HUES6 (cell line): ENCODE data around the gene PPL.
A peak's percentile ranks its signal among the peaks of the same experiment; 100 is the strongest.
"Not testable (repeated sequence)": the region's sequence is repeated elsewhere in the genome, so short reads cannot be mapped to it uniquely, and the experiment has no call there.

Source experiments
- H3K27ac ChIP-seq: 2 replicates; pipeline ENCODE4 v1.7.0; 2013; ENCODE audit warnings: low read depth, mild to moderate bottlenecking, low read length, inconsistent platforms
- H3K27me3 ChIP-seq: 2 replicates; pipeline ENCODE4 v1.6.1; 2013; ENCODE audit warnings: low read length; ENCODE audit not compliant: control insufficient read depth, insufficient read depth
- H3K36me3 ChIP-seq: 2 replicates; pipeline ENCODE4 v1.6.1; 2013; ENCODE audit warnings: low read length; ENCODE audit not compliant: control insufficient read depth, insufficient read depth
- H3K4me1 ChIP-seq: 2 replicates; pipeline ENCODE4 v1.6.1; 2013; ENCODE audit warnings: low read length; ENCODE audit not compliant: control insufficient read depth, insufficient read depth
- H3K4me3 ChIP-seq: 2 replicates; pipeline ENCODE4 v1.5.1; 2013; ENCODE audit warnings: low read depth, low read length
- H3K9ac ChIP-seq: one replicate; pipeline ENCODE4 v1.6.1; 2013; ENCODE audit warnings: mild to moderate bottlenecking, low read length
- H3K9me3 ChIP-seq: 2 replicates; pipeline ENCODE4 v1.6.1; 2013; ENCODE audit warnings: low read depth, low read length; ENCODE audit not compliant: control insufficient read depth, insufficient read depth

The PPL gene

GRCh38 chr16:4933433-4933832 lies 3.5 kb downstream of the PPL start:
- H3K9ac ChIP-seq: no peak overlapping the region
- H3K36me3 ChIP-seq: 0 out of 2 replicates have a peak, but pooled peaks cover 2% of the 10 kb centered on the region
- peaks cover 14% of the 10 kb centered on the region; the same call in 1 of the 2 replicates for H3K27me3 ChIP-seq
- no peak overlapping the region for H3K27ac ChIP-seq
- H3K9me3 ChIP-seq: no peaks in the 10 kb centered on the region
- H3K4me3 ChIP-seq: no peak overlapping the region
- H3K4me1 ChIP-seq: peaks cover 16% of the 10 kb centered on the region

GRCh38 chr16:4931381-4931780 lies 5.6 kb downstream of the PPL start:
- no peak overlapping the region for H3K9ac ChIP-seq
- H3K4me1 ChIP-seq: peaks cover 10% of the 10 kb centered on the region; the same call in 1 of the 2 replicates
- no peak overlapping the region for H3K4me3 ChIP-seq
- H3K27me3 ChIP-seq: peaks cover 5% of the 10 kb centered on the region; the same call in 1 of the 2 replicates
- peaks cover 11% of the 10 kb centered on the region for H3K36me3 ChIP-seq
- no peak overlapping the region for H3K27ac ChIP-seq
- H3K9me3 ChIP-seq: peaks cover 14% of the 10 kb centered on the region

- H3K9ac ChIP-seq, H3K4me3 ChIP-seq, H3K27ac ChIP-seq, H3K36me3 ChIP-seq, H3K4me1 ChIP-seq, H3K27me3 ChIP-seq: not testable (repeated sequence)
- H3K9me3 ChIP-seq: peaks cover 14% of the 10 kb centered on the region
Observed at GRCh38 chr16:4929619-4930018, 7.3 kb downstream of the PPL start.

- H3K36me3 ChIP-seq: peaks cover 9% of the 10 kb centered on the region
- no peaks in the 10 kb centered on the region for H3K27me3 ChIP-seq
- no peak overlapping the region for H3K4me3 ChIP-seq
- no peak overlapping the region for H3K27ac ChIP-seq
- H3K9ac ChIP-seq: no peak overlapping the region
- H3K9me3 ChIP-seq: peaks cover 14% of the 10 kb centered on the region
- peaks cover 12% of the 10 kb centered on the region; the same call in 1 of the 2 replicates for H3K4me1 ChIP-seq
Observed at GRCh38 chr16:4928227-4928626, 8.7 kb downstream of the PPL start.

GRCh38 chr16:4927661-4928060 lies 9.3 kb downstream of the PPL start:
- Histone ChIP-seq H3K4me1 (peaks cover 16% of the 10 kb centered on the region; the same call in 1 of the 2 replicates), H3K4me3 (no peak overlapping the region), H3K36me3 (peaks cover 9% of the 10 kb centered on the region), H3K27ac (no peak overlapping the region), H3K9me3 (peaks cover 14% of the 10 kb centered on the region), H3K27me3 (no peaks in the 10 kb centered on the region), H3K9ac (no peak overlapping the region)

- Histone ChIP-seq H3K9me3 (peaks cover 14% of the 10 kb centered on the region), H3K27ac (no peak overlapping the region), H3K27me3 (no peaks in the 10 kb centered on the region), H3K9ac (no peak overlapping the region), H3K36me3 (peaks cover 9% of the 10 kb centered on the region), H3K4me1 (peaks cover 18% of the 10 kb centered on the region; the same call in 1 of the 2 replicates), H3K4me3 (no peak overlapping the region)
Observed at GRCh38 chr16:4926928-4927327, 10.0 kb downstream of the PPL start.

GRCh38 chr16:4925791-4926190 lies 11.2 kb downstream of the PPL start:
- no peak overlapping the region for H3K27ac ChIP-seq

GRCh38 chr16:4925293-4925607 lies 11.7 kb downstream of the PPL start:
- Histone ChIP-seq H3K9ac (no peak overlapping the region), H3K9me3 (peaks cover 14% of the 10 kb centered on the region), H3K4me1 (peaks cover 18% of the 10 kb centered on the region; the same call in 1 of the 2 replicates), H3K36me3 (peaks cover 9% of the 10 kb centered on the region), H3K27me3 (no peaks in the 10 kb centered on the region), H3K27ac (no peak overlapping the region), H3K4me3 (no peak overlapping the region)

More at GRCh38 chr16:4925791-4926190, 11.2 kb downstream of the PPL start:
- Histone ChIP-seq H3K4me3 (no peak overlapping the region), H3K27me3 (no peaks in the 10 kb centered on the region), H3K9me3 (peaks cover 14% of the 10 kb centered on the region), H3K4me1 (peaks cover 18% of the 10 kb centered on the region; the same call in 1 of the 2 replicates), H3K9ac (no peak overlapping the region), H3K36me3 (peaks cover 9% of the 10 kb centered on the region)

GRCh38 chr16:4924593-4925292 lies 12.2 kb downstream of the PPL start:
- H3K27me3 ChIP-seq: no peaks in the 10 kb centered on the region

GRCh38 chr16:4923853-4924252 lies 13.1 kb downstream of the PPL start:
- no peak overlapping the region for H3K27ac ChIP-seq
- H3K9me3 ChIP-seq: peaks cover 14% of the 10 kb centered on the region
- no peaks in the 10 kb centered on the region for H3K27me3 ChIP-seq
- H3K9ac ChIP-seq: no peak overlapping the region
- peaks cover 9% of the 10 kb centered on the region for H3K36me3 ChIP-seq
- H3K4me3 ChIP-seq: no peak overlapping the region
- H3K4me1 ChIP-seq: peaks cover 21% of the 10 kb centered on the region

More at GRCh38 chr16:4924593-4925292, 12.2 kb downstream of the PPL start:
- Histone ChIP-seq H3K9me3 (peaks cover 14% of the 10 kb centered on the region), H3K4me1 (peaks cover 18% of the 10 kb centered on the region; the same call in 1 of the 2 replicates), H3K36me3 (peaks cover 9% of the 10 kb centered on the region), H3K4me3 (no peak overlapping the region), H3K9ac (peak overlapping the region; percentile 10), H3K27ac (peak overlapping the region; percentile 15; the same call in 1 of the 2 replicates)

- H3K27ac ChIP-seq: no peak overlapping the region
- peaks cover 28% of the 10 kb centered on the region for H3K4me1 ChIP-seq
- peak overlapping the region; percentile 56 for H3K9ac ChIP-seq
- no peaks in the 10 kb centered on the region for H3K27me3 ChIP-seq
- H3K9me3 ChIP-seq: peaks cover 11% of the 10 kb centered on the region
- H3K4me3 ChIP-seq: no peak overlapping the region
- H3K36me3 ChIP-seq: peaks cover 7% of the 10 kb centered on the region
Observed at GRCh38 chr16:4922721-4923342, 14.1 kb downstream of the PPL start.
